Brain microvascular endothelial cell (primary cell): ENCODE data around the gene STAT3.

ENCODE experiments used
- DNase-seq: peaks from one replicate; pipeline ENCODE4 v3.0.0-alpha.2; 2020
- H3K27ac ChIP-seq: fragments of 250-450 bp; sonication (Bioruptor Pico); 2 replicates; pipeline ENCODE4 v1.5.1; 2020; ENCODE audit warnings: mild to moderate bottlenecking, moderate library complexity
- H3K27me3 ChIP-seq: fragments of 250-450 bp; sonication (Bioruptor Pico); replicated peaks from 2 replicates; pipeline ENCODE4 v1.5.1; 2020; ENCODE audit warnings: mild to moderate bottlenecking
- H3K36me3 ChIP-seq: fragments of 250-450 bp; sonication (Bioruptor Pico); replicated peaks from 2 replicates; pipeline ENCODE4 v1.5.1; 2020; ENCODE audit warnings: mild to moderate bottlenecking
- H3K4me3 ChIP-seq: 2 replicates; pipeline ENCODE4 v1.5.1; 2011; ENCODE audit warnings: low read depth, mild to moderate bottlenecking, control low read depth, low read length, moderate library complexity
- in situ Hi-C: cut with HindIII; loops from 2 replicates; pipeline ENCODE4 v1.10.0; 2017; ENCODE audit warnings: low sequenced_read_pairs, low pct_ligation_motif_present
- TF ChIP-seq, protein P1 (sequence below): IDR thresholded peaks from 2 replicates; pipeline ENCODE4 v1.5.1; 2011; ENCODE audit warnings: low read depth, mild to moderate bottlenecking, moderate library complexity, low read length, control low read depth, inconsistent platforms; ENCODE audit errors: missing control alignments

STAT3 gene

DNA sequence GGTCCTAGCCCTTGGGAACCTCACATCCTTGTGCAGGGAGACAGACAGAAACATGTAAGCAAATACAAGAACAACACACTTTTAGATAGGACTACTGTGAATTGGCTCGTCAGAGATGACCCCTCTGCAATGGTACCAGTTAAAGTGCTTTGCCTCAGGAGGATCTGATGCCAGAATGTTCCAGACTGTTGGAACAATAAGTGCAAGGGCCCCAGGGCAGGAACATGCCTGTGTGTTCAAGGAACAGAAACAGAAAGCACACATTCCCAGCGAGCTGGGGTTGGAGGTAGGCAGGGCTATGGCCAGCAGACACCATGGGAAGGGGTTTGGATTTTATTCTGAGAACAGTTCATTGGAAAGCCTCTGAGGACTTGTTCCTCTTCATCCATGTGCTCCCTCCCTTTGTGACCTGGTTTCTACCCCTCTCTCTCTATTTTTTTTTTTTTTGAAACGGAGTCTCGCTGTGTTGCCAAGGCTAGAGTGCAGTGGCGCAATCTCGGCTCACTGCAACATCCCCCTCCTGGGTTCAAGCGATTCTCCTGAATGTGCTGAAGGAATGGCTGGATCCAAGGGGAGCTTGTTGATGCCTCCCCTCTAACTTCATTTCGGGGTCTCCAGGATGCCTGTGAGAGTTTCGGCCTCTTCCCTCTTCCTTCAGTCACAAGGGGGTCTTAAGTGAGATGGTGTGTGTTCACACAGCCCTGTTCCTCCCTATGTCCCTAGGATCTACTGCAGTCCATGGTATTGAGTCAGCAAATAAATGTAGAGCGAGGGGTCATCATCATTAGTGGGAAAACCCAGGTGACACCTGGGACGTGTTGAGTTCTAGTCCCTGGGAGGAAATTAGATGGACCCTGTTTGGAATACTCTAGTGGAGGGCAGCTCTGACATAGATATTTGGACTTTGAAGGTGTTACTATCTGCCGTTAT, 93.5 kb downstream of the STAT3 start:
- TF ChIP-seq, protein P1, sequence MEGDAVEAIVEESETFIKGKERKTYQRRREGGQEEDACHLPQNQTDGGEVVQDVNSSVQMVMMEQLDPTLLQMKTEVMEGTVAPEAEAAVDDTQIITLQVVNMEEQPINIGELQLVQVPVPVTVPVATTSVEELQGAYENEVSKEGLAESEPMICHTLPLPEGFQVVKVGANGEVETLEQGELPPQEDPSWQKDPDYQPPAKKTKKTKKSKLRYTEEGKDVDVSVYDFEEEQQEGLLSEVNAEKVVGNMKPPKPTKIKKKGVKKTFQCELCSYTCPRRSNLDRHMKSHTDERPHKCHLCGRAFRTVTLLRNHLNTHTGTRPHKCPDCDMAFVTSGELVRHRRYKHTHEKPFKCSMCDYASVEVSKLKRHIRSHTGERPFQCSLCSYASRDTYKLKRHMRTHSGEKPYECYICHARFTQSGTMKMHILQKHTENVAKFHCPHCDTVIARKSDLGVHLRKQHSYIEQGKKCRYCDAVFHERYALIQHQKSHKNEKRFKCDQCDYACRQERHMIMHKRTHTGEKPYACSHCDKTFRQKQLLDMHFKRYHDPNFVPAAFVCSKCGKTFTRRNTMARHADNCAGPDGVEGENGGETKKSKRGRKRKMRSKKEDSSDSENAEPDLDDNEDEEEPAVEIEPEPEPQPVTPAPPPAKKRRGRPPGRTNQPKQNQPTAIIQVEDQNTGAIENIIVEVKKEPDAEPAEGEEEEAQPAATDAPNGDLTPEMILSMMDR = no peak
- Histone ChIP-seq H3K36me3 (no peaks in the 10 kb centered on the region), H3K27ac (no peak overlapping the region), H3K4me3 (no peak overlapping the region), H3K27me3 (no peaks in the 10 kb centered on the region)
- DNase-seq = no peak
- in situ Hi-C loops = no loop called here

DNA sequence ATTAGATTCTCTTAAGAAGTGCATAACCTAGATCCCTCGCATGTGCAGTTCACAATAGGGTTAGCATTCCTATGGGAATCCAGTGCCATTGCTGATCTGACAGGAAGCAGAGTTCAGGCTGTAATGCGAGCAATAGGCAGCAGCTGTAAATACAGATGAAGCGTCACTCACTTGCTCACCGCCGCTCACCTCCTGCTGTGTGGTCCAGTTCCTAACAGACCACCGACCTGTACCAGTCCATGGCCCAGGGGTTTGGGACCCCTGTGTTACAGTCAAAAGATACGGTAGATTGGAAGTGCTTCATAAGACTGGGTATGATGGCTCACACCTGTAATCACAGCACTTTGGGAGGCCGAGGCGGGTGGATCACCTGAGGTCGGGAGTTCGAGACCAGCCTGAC, 97.1 kb downstream of the STAT3 start:
- H3K4me3 ChIP-seq = no peak overlapping the region
- TF ChIP-seq, protein P1 = no peak
- H3K36me3 ChIP-seq = no peaks in the 10 kb centered on the region
- in situ Hi-C loops = no loop called here
- no peak for DNase-seq
- H3K27me3 ChIP-seq = no peaks in the 10 kb centered on the region
- H3K27ac ChIP-seq = no peak overlapping the region

DNA sequence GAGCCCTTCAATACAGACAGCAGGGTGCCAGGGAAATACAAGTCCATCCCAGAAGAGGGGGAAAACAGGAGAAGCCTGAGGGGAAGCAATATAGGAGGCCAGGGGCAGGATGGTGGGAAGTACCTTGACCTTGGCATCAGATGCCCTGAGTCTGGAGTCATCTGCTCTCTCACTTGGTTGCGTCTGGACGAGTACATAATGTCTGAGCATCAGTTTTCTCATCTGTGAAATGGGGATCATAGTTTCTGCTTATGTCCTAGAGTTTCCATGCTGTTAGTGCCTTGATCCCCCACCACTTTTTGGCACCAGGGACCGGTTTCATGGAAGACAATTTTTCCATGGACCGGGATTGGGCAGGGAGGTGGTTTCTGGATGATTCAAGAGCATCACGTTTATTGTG, 97.7 kb downstream of the STAT3 start:
- TF ChIP-seq, protein P1 = no peak
- H3K4me3 ChIP-seq = no peak overlapping the region
- H3K27me3 ChIP-seq = no peaks in the 10 kb centered on the region
- no peak for DNase-seq
- H3K36me3 ChIP-seq = no peaks in the 10 kb centered on the region
- in situ Hi-C loops = no loop called here
- no peak overlapping the region for H3K27ac ChIP-seq

DNA sequence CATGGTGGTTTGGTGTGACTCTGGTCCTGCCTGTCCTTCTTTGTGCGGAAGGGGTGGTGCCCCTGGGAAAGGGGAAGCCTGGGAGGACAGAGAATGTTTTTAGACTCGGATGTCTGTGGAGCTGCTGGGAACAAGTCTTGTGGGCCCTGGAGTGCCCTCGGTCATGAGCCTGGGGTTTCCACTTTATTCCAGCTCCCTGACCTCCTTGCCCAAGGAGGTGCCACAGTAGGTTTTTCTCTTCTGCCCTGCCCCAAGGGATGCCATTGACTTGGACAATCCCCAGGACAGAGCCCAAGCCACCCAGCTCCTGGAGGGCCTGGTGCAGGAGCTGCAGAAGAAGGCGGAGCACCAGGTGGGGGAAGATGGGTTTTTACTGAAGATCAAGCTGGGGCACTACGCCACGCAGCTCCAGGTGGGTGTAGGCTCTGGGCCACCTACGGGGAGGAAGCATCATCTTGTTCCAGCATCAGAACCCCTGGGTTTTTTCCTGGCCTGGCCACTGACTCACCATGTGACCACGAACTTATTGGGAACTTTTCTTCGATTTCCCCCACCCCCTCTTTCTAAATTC, 98.5 kb downstream of the STAT3 start:
- in situ Hi-C loops = no loop called here
- H3K36me3 ChIP-seq = no peaks in the 10 kb centered on the region
- TF ChIP-seq, protein P1 = no peak
- H3K27me3 ChIP-seq = no peaks in the 10 kb centered on the region
- DNase-seq = no peak
- H3K4me3 ChIP-seq = no peak overlapping the region
- no peak overlapping the region for H3K27ac ChIP-seq

DNA sequence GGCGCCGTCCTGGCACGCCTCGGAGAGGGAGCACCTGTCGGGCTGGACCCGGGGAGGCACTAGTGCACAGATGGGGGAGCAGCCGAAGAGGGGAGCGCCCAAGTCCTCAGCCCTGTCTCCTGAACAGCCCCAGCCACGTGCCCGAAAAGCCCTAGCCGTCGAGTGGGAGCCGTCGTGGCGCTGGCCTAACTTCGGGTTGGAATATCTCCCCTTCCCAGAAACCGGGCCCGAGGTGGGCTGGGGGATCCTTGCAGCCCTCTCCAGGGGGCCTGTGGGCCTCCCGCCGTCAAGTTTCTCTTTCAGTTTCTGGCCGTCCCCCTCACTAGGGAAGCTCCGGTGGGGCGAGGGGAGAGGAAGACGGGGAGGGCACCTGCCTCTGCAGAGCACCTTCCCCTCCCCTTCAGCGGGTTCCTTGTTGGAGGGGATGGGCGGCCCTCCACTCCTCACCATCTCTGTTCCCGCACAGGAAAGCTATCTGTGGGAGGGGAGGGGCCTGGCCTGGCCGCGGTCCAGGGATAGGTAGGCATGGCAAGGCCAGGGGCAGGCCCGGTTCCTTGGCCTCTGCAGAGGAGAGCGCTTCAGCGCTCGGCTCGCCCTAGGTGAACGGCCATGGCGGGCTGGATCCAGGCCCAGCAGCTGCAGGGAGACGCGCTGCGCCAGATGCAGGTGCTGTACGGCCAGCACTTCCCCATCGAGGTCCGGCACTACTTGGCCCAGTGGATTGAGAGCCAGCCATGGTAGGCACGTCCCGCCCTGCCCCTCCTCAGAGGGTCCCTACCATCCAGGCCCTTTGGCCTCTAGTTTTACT, 99.2 kb downstream of the STAT3 start:
- peak overlapping the region; percentile 41 for H3K4me3 ChIP-seq
- no peaks in the 10 kb centered on the region for H3K36me3 ChIP-seq
- no peak overlapping the region for H3K27ac ChIP-seq
- no peak for DNase-seq
- TF ChIP-seq, protein P1 = no peak
- in situ Hi-C loops = no loop called here
- no peaks in the 10 kb centered on the region for H3K27me3 ChIP-seq
